AML-193 (cell line): ENCODE measurements around the gene CLGN.
"Not testable (repeated sequence)": the region's sequence is repeated elsewhere in the genome, so short reads cannot be mapped to it uniquely, and the experiment has no call there.

Experiments
- DNase-seq, 2 experiments: peaks; one replicate each; lab custom pipeline; 2025; lab: John Stamatoyannopoulos, UW

The CLGN gene, protein sequence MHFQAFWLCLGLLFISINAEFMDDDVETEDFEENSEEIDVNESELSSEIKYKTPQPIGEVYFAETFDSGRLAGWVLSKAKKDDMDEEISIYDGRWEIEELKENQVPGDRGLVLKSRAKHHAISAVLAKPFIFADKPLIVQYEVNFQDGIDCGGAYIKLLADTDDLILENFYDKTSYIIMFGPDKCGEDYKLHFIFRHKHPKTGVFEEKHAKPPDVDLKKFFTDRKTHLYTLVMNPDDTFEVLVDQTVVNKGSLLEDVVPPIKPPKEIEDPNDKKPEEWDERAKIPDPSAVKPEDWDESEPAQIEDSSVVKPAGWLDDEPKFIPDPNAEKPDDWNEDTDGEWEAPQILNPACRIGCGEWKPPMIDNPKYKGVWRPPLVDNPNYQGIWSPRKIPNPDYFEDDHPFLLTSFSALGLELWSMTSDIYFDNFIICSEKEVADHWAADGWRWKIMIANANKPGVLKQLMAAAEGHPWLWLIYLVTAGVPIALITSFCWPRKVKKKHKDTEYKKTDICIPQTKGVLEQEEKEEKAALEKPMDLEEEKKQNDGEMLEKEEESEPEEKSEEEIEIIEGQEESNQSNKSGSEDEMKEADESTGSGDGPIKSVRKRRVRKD

DNA sequence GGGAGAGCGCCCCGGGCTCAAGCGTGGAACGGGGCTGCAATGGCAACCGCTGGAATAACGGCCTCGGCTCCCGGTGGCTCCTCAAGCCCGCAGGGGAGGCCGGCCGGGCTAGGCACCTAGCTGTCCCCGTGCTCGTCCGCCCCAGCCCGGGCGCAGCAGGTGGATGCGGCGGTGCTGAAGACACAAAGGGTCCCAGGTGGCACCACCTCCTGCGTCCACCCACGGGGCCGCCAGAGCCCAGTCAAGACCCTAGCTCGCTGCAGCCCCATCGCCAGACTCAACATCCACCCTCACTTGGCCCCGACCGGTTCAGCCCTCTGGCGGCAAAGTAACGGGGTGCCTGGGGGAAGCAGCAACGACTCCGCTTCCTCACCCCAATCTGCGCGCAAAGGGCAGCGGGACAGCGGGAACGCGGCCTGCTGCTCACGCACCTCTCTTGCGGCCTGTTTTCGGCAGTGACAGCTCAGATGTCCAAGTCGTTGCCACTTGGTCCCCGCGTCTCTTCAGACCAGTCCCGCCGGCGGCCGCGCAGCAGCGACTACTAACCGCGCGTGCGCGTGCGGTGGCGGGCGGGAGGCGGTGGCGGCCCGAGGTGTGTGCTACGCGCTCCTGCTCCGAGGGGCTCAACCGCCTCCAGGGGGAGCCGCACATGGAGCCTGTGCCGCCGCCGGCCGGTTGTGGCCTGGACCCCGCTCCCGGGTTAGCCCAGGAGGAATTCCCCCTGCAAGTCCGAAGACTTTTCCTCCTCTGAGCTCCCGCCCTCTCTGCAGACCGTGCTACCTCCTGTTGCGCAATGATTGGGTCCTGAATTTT, at the start of gene CLGN:
TSS of gene CLGN (minus strand) at position 543 of the 813 bp plus-strand sequence. CDS start 14,570 bp downstream, outside the sequence.
- peak; percentile 80 to 84 for DNase-seq

DNA sequence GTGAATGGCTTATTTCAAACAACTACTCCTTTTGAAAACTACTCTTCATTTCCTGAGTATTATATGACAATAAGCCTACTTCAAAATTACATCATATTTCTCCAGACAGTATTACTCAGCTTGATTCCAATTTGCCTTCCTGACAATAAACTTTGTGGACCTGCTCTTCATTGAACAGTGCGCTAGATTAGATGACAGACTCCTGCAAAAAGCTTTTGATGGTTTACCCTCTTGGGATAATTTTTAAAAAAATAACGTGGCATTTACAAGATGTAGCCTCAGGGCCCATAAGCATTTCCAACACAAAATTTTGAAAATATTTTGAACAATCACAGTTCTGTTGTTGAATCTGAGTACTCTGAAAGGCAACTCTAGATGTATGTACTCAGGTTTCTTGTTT, 44.7 kb upstream of the CLGN start:
- DNase-seq = no peak

DNA sequence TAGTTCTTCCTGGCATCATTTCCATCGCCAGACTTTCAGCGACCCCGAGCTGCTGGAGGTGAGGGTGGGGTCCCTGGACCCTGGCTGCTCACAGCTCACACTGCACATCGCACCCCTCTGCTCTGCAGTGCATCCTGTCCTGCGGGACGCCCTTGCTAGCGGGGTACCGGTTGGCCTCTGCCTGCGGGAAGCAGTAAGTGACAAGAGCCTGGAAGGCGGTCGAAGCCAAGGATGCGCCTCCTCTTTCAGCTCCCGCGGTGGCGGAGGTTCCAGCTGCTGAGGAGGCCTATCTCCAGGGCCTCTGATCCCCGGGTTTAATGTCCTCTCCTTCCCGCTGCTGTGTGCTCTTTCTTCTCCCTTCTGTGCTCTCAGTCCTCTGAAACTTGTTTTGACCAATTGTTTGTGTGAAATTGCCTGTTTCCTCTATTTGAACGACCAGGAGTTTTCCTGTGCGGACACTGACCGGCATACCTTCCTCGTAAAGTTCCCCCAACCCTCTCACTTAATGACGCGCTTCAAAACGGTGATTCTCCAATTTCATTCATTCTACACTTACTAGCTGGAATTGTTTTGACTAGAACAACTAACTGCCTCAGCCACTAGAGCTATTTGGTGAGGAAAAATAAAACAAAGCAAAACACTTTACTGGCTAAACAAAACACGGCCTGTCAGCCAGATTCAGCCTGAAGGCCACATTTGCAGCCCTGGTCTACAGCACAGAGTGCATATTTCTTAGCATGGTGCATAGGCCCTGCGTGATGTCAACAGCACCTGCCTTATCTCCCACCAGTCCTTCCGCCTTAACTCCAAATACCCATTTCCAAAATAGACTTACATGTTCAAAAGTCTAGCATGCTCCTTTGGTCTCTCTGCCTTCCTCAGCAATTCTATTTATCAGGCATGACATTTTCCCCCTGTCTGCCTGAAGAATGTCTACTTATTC, 42.6 kb upstream of the CLGN start:
- no peak for DNase-seq

DNA sequence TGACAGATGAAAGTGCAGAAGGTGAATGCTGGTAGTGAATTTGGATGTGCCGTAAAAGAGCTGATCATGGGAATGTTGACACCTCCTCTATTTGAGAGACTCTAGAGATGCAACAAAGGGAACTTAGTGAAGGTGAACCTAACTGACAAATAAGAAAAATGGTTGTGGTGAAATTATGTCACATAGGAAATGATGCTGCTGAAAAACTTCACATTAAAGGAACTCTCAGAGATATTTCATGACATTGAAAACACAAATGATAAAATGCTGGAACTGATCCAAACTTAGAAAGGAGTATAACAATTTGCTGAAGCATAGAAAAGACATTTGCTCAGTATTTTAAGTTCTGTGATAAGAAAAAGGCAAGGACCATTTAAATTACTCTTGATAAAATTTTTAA, 38.7 kb upstream of the CLGN start:
- DNase-seq = peak; percentile 4 to 41

DNA sequence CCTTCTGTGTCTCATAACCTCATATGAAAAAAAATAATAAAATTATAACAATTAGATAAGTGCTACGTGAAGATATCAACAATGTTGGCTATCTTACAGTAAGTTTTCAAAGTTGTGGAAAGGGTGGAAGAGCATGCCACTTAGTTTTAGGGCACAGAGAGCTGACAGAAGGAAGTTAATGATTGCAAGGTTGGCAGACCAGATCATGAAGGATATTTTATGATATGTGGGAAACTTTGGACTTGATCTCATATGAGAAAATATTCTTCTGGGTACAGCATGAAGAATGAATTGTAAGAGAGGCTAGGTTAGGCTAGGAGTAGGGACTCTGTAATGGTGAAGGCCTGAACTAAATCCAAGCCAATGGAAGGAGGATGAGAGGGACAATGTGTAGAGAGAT, 36.2 kb upstream of the CLGN start:
- DNase-seq = no peak

DNA sequence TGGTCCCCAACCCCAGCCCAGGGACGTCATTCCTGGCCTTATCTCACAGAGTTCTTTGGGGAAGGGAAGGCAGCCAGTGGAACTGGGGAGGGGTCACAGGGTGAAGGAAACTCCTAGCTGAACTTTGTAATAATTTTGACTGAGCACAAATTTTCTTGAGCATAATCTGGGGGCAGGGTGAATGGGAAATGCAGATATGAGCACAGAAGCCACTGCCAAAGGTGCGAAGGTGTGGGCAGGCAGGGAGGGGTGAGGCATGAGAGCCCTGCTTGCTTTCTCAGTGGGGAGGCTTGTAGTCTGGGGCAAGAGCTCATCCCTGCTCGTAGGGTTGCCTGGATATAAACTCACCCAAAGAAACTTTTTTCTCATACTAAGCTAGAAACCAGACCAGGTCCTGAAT, 35.7 kb upstream of the CLGN start:
- no peak for DNase-seq

DNA sequence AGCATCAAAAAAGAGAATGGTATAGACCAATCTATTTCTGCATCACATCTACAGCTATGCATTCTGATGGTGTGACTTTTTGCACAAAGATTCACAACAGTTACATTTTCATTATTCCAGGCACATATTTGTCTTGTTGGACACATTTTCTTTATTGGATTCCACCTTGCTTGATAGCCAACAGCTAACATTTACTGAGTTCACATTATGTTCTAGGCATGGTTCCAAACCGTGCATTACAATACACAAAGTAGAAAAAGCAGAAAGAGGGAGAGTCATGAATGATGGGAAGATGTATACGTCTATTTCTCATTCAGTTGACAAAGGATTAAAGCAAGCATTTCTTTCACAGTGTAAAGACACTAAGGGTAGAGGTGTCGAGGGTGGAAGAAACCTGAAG, 22.9 kb upstream of the CLGN start:
- no peak for DNase-seq

DNA sequence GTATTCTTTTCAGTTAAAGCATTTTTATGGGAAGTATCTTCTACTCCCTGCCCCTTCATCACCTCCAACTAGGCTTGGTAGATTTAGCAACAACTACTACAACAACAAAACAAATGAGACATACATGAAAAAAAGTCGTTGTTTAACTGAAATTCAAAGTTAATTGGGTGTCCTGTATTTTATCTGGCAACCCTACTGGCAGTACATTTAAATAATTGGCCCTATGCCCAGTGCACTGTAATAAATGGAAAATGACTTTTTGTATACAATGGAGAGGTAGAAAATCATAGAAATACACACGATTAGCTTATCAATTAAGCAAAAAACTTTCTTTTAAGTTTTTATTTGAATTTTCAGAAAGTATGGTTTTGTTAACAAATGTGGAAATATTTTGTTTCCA, 21.4 kb upstream of the CLGN start:
- no peak for DNase-seq

DNA sequence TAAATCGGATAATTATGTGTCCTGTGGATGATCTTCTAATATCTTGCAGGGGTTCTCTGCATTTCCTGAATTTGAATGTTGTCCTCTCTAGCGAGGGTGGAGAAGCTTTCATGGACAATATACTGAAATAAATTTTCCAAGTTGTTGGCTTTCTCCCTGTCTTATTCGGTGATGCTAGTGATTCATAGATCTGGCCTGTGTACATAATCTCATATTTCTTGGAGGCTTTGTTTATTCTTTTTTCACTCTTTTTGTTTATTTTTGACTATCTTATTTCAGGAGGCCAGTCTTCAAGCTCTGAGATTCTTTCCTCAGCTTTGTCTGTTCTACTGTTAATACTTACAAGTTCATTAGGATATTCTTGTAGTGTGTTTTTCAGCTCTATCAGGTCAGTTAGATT, 20.7 kb upstream of the CLGN start:
- DNase-seq = no peak

DNA sequence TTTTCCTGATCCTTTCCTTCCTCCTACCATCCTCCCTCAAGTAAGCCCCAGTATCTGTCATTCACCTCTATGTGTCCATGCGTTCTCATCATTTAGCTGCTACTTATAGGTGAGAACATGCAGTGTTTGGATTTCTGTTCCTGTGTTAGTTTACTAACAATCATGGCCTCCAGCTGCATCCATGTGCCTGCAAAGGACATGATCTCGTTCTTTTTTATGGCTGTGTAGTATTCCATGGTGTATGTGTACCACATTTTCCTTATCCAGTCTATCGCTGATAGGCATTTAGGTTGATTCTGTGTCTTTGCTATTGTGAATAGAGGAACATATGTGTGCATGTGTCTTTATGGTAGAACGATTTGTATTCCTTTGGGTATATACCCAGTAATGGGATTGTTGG, 16.9 kb upstream of the CLGN start:
- not testable (repeated sequence) for DNase-seq

DNA sequence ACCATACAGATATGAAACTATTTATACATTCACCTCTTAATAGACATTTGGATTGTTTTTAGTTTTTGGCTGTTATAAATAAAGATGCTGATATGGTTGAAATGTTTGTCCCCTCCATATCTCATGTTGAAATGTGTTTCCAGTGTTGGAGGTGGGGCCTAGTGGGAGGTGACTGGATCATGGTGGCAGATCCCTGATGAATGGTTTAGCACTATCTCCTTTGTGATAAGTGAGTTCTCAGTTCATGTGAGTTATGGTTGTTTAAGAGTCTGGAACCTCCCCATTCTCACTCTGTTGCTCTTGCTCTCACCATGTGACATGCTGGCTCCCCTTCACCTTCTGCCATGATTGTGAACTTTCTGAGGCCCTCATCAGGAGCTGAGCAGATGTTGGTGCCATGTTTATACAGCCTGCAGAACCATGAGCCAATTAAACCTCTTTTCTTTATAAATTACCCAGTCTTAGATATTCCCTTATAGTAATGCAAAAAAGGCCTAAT, 12.2 kb upstream of the CLGN start:
- DNase-seq = no peak

DNA sequence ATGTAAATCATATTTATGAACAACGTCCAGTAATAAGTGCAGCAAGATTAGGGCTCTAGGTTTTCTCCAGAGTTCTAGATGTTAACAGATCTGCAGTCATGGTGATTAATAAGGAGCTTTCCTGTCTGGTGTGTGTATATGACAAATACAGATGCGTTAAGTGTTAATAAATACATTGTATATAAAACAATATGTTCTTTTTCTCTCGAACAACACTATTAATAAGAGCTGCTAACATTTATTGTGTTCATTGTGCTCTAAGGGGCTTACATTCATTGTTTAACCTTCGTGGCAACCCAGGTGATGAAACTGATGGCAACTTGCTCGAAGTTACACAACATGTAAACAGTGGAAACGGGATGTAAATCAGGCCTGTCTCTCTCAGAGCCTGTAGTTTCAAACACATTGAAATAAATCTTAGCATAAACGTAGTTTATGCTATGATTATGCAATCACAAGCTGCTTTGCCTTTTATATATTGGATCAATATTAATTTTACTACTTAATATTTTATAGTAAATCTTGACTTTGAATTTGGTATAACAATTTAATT, 547 bp upstream of the CLGN start:
- peak; percentile 41 to 43 for DNase-seq

DNA sequence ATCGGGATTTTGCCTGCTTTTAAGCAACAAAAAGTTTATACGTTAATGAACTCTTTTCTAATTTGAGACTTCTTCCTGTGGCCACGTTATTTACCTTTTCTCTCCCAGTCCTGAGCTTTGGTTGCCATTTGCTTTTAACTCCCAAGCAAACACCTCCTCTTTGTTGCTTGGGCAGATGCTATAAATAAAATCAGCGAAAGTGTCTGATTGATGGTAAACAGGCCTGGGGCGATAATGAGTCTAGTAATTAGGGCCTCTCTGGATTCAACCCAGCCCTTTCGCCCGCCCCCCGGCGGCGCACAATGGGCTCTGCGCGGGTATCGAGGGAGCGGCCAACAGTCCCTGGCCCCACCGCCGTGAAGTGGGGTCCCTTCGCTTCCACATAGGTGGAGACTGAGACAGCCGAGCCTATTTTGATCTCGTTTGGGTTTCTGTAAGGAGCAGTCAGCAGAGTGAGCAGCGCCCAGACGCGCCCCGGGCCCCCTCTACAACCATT, 790 bp downstream of the CLGN start:
- DNase-seq = peak; percentile 22 to 25

DNA sequence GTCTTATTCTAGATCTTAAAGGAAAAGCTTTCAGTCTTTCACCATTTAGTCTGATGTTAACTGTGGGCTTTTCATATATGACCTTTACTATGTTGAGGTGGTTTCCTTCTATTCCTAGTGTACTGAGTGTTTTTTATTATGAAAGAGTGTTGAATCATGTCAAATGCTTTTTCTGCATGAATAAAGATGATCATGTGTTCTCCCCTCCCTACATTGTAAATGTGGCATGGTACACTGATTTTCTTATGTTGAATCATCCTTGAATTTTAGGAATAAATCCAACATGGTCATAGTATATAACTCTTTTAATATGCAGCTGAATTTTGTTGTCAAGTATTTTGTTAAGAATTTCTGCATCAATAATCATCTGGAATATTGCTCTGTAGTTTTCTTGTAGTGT, 4.3 kb downstream of the CLGN start:
- no peak for DNase-seq

DNA sequence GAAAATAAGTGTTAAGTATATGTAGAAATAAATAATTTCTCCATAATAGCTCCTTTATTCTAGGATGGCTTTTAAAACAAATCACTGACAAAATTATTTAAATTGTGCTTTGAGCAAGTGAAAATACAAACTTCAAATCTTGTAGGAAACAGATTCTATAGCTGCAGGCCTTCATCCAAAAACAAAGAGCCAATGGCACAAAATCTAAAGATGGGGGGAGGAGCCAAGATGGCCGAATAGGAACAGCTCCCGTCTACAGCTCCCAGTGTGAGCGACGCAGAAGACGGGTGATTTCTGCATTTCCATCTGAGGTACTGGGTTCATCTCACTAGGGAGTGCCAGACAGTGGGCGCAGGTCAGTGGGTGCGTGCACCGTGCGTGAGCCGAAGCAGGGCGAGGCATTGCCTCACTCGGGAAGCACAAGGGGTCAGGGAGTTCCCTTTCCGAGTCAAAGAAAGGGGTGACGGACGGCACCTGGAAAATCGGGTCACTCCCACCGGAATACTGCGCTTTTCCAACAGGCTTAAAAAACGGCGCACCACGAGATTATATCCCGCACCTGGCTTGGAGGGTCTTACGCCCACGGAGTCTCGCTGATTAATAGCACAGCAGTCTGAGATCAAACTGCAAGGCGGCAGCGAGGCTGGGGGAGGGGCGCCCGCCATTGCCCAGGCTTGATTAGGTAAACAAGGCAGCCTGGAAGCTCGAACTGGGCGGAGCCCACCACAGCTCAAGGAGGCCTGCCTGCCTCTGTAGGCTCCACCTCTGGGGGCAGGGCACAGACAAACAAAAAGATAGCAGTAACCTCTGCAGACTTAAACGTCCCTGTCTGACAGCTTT, 14.1 kb downstream of the CLGN start:
- DNase-seq = not testable (repeated sequence)

DNA sequence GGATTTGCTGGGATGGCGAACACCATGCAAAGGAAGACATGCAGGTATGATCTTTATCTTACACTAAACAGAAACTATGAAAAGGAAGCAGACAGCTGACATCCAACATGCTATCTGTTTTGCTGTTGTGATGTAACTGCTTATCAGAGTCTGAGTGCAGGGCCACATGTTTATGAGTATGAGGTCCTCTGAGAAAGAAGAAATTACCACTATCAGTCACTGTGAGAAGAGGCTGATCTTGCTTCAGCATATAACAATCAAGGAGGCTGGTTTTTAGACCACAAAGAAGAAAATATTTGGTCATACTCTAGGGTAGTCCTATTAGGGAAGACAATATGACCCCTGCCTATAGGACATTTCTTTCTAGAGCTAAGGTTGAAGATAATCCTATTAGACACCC, 18.5 kb downstream of the CLGN start:
- no peak for DNase-seq

DNA sequence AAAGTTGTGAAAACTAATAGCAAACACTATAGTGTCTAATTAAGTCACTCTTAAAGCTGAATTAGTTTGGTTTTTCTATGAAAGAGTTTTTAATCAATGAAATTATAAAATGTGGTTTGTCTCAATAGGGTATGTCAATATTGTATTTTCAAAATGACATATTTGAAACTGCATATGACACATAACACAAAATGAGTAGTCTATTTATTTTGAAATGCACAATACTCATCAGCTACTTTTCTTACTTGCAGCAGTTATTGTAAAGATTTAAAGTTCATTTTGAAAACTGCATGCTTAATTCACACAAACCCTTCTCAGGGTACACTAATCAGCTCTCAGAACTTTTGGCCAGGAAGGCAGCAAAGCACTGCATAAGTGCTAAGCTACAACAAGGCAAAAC, 21.2 kb downstream of the CLGN start:
- no peak for DNase-seq

DNA sequence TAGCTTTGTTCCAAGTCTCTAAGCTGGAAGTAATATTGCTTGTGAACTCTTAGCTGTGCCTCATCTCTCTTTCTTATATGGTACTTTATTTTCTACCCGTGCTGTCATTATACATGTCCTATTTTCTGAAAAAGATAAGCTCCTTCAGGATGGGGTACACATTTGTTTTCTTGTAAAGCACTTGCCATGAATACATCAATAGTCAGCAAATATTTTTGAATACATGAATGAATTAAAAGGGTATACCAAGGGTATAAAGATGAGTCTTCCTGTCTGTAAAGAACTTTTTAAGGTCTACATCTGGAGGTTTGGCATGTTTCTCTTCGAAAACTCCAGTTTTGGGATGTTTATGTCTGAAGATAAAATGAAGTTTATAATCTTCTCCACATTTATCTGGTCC, 27.3 kb downstream of the CLGN start:
- no peak for DNase-seq

DNA sequence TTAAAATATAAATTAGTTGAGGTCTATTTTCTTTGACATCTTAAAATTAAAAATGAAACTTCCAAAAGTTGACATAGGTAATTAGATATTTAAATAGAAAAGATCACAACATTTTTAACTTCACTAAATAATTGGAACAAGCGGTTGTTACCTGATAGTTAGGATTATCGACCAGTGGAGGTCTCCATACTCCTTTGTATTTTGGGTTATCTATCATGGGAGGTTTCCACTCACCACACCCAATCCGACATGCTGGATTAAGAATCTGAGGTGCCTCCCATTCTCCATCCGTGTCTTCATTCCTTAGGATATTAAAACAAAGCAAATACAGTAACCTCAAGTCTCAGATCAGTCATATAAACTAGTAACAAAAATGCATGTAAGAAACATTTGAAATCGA, 31.8 kb downstream of the CLGN start:
- DNase-seq = no peak

DNA sequence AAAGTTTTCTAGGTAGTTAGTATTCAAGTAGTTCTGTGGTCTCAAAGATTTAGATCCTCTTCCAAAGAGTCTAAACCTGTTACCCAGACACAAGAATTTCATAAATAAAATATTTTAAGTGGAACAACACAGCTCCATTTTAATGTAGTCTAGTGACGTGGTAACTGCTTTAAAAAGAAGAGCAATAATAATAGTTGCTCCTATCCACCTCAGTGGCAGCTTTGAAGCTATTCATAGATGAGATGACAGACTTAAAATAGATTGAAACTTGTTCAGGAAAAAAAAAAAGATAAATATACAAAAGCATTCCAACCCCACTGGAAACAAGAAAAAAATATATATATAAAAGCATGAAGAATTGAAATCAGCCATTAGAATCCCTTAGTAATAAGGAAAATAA, 39.4 kb downstream of the CLGN start:
- no peak for DNase-seq
